ENCODE measurements around the gene SNX1.
"Not testable (repeated sequence)": the region's sequence is repeated elsewhere in the genome, so short reads cannot be mapped to it uniquely, and the experiment has no call there.

SNX1 gene

DNA sequence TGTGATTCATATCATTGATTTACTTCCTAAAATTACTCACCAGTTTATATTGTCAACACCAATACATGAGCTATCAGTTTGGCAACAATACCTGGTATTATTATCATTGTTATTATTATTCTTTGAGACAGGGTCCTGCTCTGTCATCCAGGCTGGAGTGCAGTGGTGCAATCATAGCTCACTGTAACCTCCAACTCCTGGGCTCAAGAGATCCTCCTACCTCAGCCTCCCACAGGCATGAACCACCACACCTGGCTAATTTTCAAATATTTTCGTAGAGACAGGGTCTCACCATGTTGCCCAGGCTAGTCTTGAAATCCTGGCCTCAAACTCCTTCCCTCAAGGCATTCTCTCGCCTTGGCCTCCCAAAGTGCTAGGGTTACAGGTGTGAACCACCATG, 22.3 kb upstream of the SNX1 start:
- DNase-seq: not testable (repeated sequence)

DNA sequence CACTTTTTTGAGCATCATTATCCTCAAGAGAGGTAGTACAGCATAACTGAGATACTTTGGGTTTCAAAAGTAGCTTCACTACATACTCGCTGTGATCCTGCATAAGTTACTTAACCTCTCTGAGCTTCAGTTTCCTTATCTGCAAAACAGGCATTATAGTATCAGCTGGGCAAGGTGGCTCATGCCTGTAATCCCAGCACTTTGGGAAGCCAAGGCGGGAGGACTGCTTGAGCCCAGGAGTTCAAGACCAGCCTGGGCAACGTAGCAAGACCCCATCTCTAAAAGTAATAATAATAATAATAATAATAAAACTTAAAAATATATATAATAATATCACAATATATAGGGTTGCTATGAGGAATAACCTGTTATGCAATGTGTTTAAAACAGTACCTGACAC, 13.0 kb upstream of the SNX1 start:
- no peak for DNase-seq

DNA sequence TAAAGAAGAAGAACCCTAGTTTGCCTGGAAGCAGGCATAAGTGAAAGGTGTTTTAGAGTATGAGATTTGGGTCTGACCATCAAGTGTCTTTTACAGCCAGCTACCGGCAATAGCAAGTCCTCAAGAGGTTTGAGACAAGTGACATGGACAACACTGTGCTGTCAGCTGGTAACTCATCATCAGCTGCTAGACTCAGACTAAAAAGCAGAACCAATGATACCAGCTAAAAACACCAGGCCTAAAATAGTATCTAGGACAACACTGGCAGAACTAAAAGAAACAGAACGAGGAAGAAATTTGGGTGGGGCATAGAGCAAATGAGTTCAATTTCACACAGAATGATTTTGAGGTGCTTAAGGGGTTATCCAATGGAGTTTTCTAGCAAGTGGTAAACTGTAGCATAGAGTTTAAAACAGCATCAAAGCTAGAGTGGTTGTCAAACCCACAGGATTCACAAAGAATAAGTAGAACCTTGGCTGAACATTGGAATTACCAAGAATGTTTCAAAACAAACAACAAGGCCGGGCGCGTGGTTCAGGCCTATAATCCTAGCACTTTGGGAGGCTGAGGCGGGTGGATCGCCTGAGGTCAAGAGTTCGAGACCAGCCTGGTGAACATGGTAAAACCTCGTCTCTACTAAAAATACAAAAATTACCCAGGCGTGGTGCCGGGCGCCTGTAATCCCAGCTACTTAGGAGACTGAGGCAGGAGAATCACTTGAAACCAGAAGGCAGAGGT, 6.1 kb upstream of the SNX1 start:
- no peak for DNase-seq

DNA sequence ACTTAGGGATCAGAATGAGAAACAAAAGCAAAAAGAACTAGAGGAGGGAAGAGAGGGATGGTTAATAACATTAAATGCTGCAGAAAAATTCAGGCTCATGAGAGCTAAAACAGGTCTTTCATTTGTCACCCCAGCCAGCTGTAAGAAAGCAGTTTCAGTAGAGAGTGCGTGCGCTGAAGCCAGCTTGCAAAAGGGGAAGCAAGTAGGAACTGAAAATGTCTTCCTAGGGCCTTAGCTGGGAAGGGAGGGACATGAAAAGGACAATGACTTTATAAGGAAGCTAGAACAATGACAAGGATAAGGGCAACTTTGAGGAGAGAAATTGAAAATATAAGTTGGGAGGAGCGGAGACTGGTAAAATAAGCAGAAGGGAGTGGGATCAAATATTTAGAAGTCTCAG, 5.3 kb upstream of the SNX1 start:
- no peak for DNase-seq

DNA sequence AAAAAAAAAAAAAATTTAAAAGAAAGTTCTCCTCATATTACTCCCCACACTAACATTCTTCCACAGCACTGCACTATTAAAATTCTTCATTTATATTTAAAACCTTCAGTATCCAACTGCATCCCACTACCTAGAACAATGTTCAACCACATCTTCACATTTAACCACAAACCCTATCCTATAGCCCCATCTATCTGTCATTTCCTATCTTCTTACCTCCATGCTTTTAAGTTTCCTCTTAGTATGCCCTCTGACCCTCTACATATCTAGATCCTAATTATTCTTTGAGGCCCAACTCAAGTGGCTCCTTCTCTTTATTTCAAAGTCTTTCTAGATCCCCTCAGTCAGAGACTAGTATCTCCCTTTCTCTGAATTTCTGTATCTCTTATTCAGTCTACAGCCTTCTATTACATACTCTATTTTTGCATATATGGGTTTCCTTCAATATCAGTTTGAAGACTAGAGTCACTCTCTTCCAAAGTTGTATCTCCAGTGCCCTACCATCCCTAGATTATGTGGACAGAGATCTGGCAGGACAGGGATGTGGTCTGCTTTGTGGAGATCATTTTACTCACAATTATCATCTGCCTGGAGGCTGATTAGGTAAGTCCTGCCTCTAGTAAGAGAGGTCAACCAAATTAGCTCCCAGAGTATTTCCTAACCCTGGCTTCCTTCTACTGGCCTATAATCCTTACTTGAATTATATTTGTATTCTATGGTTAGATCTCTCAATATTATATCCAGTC, 3.5 kb upstream of the SNX1 start:
- no peak for DNase-seq

DNA sequence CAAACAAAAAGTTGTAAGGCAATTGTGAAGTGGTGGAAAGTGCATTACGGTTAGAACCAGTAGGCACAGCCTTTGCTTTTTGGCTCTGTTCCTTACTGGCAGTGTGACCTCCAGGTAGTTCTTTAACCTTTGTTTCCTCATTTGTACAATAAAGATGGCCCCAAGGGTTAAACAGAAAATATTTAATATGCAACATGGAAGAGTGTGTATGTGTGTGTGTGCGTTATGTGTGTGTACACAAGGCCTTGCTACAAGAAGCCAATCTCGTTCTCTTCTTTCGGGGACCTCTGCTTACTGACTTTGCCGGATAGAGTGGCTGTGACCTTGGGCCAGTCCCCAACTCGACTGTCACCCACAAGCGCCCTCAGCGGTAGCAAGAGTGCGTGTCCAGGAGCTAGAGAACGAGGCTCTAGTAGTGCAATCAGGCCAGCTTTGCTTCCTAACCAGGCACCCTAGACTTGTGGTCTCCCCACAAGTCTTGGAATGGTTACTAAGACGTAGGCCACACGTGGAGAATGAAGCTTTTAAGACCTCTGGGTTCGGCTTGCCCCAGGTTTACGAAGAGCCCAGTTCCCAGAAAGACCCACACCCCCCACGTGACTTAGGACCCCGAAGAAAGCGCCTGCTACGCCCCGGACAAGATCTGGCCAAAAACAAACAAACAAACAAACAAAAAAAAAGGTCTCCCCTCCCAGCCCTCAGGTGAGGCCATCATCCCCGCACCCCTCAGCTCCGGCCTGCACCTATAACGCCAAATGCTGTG, 2.7 kb upstream of the SNX1 start:
- no peak for DNase-seq

DNA sequence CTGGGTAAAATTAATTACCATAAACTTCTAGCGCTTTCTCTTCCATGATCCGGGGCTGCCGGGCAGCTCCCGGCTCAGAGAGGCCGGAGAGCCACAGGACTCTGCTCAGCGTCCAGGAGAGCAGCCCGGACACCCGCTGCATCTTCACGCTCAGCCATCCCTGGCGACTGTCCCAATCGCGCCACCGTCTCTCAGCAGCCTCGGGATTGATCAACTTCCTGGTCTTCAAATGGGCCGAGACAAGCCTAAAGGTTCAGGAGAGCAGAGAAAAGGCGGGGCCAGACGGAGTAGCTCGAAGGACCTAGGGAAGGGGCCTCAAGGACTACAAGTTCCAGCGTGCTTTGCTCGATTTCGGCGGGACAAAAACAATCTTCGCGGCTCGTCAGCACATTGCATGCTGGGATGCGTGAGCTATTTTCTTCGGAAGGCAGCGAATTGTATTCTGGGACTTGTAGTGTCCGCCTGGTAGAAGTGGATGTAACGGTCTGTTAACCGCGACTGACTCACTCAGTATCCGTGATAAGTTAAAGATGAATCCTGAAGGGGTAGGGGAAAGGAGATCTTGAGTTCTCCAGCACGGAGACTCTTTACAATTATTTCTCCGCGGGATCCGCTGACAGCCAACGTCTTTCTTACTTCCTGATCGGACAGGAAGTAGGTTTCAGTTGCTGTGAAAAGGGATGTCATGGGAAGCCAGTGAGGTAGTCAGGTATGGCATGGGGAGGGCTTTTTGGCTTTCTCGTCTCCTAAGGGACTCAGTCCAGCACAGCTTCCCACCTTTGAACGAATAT, 2.0 kb upstream of the SNX1 start, which contains the start of gene CIAO2A:
Gene CIAO2A, minus strand, starts transcription at position 212 of the 791 bp plus-strand sequence. Its CDS starts 70 bp downstream, at position 142.
- peak; percentile 86 for DNase-seq

DNA sequence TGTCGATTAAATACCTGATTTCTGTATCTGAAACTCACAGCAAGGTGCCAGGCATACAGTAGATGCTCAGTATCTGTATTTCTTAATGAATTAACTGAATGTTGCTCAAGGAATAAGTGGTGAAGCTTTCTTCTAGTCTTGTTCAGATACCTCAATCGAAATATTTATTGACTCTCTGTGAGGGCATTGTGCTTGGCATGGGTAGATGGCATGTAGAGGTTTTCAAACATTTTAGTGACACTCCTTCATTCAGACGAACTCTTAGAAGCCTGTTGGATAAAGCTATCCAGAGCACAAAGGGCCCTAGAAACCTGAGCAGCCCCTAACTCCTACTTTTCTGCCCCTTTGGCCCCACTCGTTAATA, 369 bp upstream of the SNX1 start:
- no peak for DNase-seq

DNA sequence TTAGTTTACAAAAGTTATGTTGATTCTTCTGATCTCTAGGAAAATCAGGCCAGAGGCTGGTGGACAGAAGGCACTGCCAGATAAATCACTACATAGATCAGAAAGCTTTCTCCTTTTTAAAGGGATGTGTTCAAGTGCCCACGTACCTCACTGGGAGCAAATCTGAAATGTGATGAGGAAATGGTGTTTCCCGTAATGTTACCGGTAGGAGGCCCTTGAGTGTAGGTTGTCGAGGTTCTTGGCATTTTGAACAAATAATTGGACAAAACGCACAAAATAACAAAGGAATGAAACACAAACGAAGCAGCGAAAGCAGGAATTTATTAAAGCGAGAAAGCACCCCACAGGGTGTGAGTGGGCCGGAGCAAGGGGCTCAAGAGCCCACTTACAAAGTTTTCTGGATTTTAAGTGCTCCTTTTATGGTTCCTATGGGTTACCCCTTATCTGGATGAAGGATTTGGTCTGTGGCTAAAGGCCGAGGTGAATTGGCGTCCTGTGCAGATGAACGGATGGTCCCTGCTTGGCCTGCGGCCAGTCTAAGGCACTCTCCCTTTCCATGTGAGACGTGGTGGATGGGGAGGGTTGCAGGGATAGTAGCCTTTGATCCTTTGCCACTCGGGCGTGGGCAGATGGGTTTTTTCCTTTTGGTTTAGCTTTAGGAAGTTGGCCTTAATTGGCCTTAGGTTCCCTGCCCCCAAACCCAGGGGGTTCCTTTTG, 1.0 kb downstream of the SNX1 start:
- DNase-seq: no peak

DNA sequence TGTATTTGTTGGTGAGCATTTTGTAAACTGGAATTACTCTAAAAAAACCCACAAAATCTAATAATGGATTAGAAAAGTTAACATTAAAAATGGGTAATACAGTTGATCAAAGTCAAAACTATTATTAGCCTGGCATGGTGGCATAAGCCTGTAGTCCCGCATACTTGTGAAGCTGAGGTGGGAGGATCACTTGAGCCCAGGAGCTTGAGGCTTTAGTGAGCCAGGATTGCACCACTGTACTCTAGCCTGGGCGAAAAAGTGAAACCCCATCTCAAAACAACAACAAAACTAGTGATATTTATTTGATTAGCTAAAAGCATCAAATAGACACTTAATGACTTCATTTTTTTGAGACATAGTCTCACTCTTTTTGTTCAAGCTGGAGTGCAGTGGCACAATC, 3.6 kb downstream of the SNX1 start:
- no peak for DNase-seq

DNA sequence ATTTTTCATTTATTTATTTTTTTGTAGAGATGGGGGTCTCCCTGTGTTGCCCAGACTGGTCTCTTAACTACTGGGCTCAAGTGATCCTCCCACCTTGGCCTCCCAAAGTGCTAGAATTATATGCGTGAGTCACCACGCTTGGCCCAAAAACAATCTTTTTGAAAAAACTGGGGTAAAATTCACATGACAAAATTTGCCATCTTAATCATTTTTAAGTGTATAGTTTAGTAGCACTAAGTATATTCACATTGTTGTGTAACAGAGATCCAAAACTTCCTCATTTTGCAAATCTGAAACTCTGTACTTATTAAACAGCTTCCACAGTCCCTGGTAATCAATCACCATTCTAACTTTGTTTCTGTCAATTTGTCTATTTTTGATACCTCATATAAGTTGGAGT, 5.2 kb downstream of the SNX1 start:
- DNase-seq: no peak

DNA sequence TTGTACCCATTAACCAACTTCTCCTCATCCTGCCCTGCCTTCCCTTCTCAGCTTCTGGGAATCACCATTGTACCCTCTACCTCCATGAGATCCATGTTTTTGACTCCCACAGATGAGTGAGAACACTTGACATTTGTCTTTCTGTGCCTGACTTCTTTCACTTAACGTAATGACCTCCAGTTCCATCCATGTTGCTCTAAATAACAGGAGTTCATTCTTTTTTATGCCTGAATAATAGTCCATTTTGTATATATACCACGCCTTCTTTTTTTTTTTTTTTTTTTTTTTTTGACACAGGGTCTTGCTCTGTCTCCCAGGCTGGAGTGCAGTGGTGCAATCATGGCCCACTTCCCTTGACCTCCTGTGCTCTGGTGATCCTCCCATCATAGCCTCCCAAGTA, 6.7 kb downstream of the SNX1 start:
- DNase-seq: no peak

DNA sequence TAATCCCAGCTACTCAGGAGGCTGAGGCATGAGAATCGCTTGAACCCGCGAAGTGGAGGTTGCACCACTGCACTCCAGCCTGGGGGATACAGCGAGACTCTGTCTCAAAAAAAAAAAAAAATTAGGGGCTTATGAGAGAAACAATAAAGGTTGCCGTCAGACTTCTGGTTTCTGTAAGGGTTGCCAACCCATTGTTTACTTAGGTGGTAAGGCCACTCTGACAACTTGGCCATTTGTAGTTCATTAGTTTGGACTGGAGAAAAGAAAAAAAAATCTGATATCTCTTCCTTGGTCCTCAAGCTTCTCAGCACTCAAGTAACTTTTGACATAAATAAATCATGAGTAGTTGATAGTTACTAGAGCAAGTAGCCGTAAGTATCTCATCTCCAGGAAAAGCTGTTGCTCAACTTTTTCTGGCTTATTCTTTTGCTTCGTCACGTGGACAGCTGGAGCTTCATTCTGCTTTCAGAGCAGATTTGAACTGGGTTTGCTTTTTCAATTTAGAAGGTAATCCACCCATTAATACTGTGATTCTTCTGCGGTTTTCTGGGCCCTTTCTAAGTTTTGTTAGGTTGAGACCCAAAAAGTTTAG, 9.4 kb downstream of the SNX1 start:
- DNase-seq: no peak

DNA sequence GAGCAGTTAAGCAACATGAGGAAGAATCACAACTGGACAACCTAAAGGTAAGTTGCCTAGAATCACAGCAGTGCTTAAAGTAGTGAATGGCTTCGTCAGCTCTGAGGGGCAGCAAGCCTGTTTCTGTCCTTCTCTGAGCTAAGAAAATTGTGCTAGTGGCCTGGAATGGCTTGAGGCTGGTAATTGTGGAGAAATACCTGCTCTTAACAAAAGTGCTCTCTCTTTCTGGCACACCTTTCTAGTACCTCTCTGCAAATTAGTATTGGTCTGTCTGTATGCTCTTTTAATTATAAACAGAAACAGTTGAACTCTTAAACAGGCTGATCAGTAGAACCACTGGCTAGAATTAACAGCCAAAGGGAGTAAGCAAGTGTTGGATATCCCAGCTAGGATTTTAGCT, 11.6 kb downstream of the SNX1 start:
- DNase-seq: no peak

DNA sequence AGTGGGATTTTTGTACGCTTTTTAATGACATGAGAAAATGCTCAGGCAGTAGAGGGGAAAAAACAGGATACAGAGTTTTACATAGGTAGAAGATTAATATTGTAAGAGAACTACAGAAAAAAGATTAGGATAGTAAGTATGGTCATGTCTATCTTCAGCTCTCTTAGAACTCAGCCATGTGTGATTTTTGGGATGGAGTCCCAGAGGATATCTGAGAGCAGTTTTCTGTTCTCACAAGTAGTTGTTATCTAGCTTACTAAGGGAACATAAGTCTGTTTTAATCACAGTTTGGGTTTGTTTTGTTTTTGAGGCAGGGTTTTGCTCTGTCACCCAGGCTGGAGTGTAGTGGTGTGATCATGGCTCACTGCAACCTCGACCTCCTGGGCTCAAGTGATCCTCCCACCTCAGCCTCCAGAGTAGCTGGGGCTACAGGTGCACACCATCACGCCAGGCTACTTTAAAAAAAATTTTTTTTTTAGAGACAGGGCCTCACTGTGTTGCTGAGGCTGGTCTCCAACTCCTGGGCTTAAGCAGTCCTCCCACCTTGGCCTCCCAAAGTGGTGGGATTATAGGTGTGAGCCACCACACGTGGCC, 14.4 kb downstream of the SNX1 start:
- not testable (repeated sequence) for DNase-seq

DNA sequence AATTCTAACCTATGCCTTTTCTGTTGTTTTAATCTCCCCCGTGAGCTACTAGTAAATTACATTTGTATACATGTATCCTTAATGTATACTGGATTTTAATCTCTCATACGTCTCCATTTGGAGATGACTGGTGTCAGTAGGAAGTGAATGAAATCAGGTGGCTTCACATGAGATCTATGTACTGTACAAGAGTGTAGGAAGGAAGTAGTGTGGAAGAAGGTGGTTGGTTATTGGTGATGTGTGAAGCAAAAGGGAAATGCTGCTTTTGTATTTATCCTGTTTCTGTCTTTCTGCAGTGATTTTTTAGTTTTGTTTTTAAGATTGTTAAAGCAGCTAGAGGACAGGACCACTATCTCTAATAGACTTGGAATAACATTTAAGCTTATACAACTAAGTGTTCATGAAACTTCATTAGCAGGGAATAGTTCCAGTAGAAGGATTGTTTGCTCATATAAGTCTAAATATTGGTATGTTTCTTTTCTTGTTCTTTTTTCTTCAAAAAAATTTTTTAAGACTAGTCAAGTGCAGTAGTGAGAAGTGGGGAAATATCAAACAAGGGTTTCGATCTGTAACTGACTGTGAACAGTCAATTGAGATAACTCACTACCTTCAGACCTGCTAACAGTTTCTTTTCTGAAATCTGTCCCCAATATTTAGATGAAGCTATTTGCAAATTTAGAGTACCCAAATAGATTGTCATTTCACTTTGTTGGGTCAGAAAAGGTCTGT, 15.3 kb downstream of the SNX1 start:
- DNase-seq: no peak

DNA sequence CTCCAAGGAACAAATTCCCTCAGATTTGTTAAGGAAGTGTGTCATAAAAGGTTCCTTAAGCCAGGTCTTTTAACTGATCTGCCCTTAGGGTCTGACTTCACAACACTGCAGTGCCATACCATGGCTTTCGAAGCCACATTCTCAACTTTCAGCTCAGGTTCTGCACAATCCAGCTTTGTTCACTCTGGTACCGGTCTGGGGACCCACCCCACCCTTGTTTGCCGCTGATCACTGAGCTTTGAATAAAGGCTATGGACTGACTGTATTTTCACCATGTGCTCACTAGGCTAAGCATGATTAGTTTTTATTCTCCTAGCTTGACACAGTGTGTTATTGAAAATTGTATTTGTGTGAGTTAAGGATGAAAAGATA, 15.9 kb downstream of the SNX1 start:
- DNase-seq: no peak

DNA sequence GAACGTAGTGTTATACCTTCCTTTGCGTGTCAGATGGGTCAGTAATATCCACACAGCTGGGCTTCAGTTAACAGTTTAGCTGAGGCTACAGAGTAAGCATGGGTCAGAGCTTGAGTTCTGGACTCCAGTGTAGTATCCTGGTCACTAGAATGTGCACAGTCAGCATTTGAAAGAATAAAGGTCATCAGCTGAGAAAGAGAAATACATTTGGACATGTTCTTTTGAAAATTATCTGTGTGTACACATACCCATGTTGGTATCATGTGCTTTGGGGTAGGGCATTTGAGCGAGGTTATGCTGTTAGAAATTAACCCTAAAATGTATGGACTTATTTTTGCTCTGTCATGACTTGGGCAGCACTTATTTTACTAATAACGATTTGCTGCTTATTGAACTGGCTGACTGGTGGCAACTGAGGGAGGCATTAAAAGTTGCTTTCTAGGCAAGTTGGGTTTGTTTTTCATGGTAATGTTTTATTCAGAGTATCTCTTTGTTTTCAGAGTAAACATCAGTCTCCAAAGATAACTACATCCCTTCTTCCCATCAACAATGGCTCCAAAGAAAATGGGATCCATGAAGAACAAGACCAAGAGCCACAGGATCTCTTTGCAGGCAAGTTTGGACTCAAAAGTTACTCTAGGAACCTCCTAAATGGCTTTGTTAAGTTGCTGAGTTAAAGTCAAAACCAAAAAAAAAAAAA, 16.4 kb downstream of the SNX1 start:
- no peak for DNase-seq

DNA sequence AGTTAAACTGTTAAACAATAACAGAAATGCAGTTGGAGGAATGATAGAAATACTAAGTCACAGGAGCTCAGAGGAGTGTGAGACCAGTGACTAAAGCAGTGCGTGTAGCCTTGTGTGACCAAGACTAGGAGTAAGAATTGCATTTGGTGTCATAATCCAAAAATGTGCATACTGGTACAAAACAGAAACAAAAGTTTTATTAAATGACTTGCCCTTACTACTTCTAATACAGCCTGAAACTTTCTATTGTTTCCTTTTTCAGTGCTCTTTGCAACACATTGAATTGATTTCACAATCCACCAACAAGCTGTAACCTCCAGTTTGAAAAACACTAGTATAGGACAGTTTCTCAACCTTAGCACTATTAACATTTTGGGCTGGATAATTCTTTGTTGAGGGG, 17.1 kb downstream of the SNX1 start:
- DNase-seq: no peak

Measured in activated effector memory CD4-positive, alpha-beta T cell treated with Interleukin-2 at 50 U/mL for 16 hours (primary cell).